HG03460 (cell line): ENCODE data around the gene RBMXL2.

ENCODE experiments used
- ATAC-seq: cut with Tn5 transposase; IDR thresholded peaks from one replicate; pipeline ENCODE4 v1.9.1; 2021; ENCODE audit not compliant: unreplicated experiment

Gene RBMXL2

DNA sequence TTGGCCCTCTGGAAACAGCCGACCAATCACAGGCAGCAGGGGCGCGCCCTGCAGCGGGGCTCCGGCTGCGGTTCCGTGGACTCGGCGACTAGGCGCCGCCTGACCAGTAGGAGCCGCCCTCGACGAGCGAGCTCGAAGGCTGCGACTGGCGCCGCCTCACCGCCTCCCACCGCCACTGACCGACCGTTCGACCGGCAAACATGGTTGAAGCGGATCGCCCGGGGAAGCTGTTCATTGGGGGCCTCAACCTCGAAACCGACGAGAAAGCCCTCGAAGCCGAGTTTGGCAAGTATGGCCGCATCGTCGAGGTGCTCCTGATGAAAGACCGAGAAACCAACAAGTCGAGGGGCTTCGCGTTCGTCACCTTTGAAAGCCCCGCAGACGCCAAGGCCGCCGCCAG lies at the start of gene RBMXL2:
RBMXL2 (plus strand) TSS at position 78 of the 400 bp plus-strand sequence; CDS start at position 201, 123 bp downstream.
- no peak for ATAC-seq

DNA sequence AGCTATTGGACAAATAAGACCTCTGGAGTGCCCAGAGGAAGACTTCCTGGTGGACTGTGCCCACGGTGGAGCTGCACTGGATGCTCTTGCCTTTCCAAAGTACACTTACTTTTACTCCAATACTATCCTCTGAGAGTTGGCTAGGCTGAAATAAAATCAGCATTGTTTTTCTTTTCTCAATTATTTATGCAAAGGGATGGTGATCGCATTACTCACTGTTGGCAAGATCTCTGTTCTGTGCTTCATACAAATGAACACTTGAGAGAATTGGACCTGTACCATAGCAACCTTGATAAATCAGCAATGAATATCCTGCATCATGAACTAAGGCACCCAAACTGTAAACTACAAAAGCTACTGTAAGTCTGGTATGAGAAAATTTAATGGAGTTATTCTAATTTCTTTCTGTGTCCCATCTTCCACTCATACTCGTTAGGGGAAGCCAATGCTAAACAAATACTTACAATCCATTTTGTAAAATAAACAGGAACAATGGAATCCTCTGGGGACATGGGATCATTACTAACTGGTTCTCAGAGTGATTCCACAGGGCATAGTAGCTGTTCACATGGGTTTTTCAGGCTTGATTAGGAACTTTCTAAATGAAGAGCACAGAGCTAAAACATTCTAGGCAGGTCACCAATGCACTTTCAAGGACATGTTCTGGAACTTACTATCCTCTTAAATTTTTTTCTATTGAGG lies 42.2 kb upstream of the RBMXL2 start:
- no peak for ATAC-seq

DNA sequence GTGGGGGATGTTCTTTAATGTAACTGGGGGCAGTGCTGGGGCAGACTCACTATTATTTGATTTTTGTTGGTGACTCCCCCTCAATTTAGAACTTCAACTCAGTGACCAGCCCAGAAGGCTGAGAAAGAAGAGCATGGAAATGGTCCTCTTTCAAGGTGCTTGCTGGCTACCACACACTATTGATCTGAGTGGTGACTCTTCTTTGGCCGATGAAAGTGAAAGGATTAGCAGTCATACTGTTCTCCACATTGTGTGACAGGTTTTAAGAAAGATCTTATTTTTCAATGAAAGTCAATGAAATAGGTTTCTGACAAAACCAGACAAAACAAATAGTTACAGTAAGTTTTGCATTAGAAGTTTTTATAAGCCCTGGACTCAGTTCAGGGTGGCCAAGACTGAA lies 38.6 kb upstream of the RBMXL2 start:
- no peak for ATAC-seq

DNA sequence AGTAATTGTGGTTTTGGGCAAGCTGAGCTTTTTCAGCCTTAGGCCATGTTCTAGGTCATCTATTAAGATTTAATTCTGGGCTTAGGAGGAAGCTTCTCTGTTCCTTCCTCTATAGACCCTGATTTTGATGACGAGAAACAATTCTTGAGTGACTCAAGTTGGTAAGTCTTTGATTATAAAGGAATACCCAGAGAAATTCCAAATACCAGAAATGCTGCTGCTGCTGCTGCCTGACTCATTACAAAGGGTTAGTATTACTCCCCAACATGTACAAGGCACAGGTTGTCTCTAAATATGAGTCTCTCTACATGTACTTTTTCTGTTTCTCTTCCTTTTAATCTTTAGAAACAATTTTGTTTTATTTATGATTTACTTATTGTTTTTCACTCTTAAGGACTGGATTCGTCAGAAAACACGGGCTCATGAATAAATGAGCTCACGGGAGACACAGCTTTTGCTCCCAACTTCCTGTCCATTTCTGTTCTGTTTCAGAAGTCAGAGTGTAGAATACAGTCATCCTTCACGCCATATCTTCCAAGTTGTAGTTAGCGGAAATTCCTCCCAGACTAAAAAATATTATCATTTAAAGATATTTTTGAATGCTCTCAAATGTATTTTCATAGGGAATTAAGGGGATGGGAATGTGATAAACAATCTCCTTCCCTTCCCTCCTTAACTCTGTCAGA lies 31.8 kb upstream of the RBMXL2 start:
- no peak for ATAC-seq

DNA sequence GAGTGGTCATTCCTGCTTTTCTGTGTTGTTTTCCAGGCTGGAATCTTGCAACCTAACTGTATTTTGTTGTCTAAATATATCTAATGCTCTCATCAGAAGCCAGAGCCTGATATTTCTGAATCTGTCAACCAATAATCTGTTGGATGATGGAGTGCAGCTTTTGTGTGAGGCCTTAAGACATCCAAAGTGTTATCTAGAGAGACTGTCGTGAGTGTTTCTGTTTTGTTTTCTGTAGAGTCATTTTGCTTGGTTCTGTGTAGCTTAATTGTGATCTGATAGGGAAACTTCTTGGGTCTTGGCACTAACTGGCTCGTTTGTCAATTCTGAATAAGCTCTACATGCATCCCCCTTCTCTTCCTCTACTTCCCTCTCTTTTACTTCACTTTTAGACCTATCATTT lies 31.2 kb upstream of the RBMXL2 start:
- ATAC-seq: no peak

DNA sequence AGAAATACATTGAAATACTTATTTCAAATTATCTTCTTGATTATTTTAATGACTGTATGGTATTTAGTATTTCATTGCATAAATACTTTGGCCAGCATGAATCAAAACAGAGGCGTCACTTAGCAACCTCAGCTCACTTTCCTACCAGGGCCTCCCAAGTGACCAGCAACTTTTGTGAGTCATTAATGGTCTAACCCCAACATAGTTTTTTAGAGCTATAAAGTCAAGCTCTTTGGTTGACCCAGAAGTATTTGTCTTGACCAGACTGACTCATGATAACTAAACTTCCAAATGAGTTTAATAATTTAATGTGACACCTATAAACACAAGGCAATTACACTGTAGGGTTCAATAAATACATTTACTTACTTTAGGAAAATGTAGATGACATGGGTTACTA lies 27.9 kb upstream of the RBMXL2 start:
- ATAC-seq: no peak

DNA sequence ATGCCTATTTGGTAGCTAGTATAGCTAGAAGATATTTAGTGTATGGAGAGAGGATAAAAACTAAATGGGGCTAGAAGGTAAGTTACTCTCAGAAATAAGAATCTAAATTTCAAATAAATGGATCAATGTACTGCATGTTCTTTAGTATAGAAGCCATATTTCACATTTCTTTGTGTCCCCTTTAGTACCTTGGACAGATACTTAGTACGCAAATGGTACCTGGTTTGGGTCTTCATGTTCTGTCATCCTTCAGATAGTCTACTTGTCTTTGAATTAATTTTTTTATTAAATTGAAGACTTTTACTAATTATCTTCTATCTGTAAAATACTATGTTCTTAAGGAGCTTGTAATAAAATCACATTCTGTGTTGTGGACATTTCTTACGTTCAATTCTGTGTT lies 26.3 kb upstream of the RBMXL2 start:
- ATAC-seq: no peak

DNA sequence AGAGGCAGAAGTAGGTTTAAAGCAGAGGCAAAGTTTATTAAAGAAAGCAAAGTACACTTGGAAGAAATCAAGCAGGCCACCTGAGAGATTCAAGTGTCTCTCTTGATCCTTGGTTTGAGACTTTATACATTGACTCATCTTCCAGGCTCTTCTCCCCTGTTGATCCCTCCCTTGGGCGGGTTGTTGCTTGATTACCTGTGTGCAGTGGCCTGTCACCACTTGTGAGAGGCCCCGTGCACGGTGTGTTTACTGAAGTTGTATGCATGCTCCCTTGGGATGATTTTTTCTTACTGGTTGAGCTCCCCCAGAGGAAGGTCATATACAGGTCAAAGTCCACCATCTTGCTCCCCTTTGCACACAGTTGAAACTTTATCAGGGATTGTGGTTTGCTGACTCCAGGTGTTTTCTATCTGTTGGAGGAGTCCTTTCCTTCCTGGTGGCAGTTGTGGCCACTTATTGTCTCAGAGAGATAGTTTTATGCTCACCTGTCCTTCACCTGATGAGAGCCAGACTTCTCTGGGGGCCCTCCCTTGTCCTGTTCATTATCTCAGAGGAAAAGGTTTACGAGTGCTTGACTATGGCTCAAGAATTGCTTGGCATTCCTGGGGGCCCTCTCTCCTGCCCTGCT lies 16.3 kb upstream of the RBMXL2 start:
- no peak for ATAC-seq

DNA sequence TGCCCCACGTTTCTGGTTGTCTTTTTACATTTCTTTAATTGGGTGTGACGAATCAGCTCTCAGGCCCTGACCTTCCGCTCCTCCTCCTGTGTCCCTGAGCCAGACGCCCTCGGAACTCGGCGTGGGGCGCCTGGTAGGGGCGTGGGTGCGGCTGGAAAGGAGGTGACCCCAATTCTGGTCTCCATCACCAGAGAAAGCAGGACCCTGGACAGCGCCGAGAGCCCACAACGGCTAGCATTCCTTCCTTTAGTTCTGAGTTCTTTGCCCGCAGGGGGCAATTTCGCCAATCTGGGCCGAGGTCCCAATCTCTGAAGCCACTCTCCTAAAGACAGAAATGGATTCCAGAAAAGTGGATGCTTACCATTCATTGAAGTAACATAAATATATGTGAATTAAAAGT lies 11.7 kb upstream of the RBMXL2 start:
- ATAC-seq: no peak

DNA sequence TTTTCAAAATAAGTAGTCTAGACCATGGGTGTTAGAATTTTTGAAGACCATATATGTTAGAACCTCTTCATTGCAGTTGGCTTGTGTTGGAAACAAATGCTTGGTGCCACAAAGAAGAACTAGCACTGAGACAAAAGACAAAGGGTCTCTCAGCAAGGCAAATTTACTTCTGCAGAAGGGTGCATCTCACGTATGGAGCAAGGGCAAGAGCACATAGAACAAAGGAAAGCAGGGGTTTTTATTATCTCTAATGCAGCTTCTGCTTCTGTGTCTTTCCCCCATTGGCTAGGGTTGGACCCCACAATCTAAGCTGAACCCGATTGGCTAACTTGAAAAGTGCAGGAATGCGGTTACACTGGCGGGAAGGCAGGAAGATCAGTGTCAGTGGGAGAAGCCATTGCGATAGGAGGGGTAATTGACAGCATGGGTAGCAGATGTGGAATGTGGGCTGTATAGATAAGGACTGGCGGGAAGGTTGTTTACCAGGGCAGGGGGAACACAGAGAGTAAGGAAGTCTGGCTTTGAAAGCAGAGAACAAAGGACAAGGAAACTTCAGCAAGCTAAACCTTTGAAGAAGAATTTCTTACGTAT lies 9.2 kb upstream of the RBMXL2 start:
- no peak for ATAC-seq

DNA sequence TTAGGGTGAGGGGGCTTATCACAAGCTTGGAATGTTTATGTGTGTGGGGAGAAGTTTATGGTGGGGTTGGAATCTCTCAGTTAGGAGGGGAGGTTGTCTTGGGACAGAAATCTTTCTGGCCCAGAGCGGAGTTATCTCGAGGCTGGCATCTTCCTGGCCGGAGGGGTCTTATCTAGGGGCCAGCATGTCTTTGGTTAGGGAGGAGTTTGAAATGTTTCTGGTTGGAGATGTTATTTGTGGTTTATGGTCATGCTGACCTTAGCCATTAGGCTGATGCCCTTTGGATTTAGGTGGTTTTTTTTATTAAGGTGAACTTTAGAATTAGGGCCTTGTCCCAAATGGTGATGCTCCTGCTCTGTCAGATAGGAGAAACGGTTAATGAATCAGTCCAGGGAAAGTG lies 7.9 kb upstream of the RBMXL2 start:
- no peak for ATAC-seq

DNA sequence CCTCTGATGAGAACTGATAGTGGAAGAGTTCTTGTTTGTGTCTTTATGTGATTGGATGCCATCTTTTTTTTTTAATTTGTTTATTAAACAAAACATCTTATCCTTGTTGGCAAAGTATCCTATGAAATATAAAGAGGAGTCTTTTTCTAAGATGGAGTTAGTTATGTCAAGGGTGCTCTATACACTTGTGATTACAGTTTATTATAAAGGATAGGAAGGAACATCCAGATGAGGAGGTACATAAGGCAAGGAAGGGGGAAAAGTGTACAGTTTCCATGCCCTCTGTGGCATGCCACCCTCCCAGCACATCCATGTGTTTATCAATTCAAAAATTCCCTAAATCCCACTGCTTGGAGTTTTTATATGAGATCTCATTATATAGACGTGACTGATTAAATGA lies 7.4 kb upstream of the RBMXL2 start:
- ATAC-seq: no peak

DNA sequence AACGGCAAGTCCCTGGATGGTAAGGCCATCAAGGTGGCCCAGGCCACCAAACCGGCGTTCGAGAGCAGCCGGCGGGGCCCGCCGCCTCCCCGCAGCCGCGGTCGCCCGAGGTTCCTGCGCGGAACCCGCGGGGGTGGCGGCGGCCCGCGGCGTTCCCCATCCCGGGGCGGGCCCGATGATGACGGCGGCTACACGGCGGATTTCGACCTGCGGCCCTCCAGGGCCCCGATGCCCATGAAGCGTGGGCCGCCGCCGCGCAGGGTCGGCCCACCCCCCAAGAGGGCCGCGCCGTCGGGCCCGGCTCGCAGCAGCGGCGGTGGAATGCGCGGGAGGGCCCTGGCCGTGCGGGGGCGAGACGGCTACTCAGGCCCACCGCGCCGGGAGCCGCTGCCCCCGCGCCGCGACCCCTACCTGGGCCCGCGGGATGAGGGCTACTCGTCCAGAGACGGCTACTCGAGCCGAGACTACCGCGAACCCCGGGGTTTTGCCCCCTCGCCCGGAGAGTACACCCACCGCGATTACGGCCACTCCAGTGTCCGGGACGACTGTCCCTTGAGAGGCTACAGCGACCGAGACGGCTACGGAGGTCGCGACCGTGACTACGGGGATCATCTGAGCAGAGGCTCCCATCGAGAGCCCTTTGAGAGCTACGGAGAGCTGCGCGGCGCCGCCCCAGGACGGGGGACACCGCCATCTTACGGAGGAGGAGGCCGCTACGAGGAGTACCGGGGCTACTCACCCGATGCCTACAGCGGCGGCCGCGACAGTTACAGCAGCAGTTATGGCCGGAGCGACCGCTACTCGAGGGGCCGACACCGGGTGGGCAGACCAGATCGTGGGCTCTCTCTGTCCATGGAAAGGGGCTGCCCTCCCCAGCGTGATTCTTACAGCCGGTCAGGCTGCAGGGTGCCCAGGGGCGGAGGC lies 792 bp downstream of the RBMXL2 start:
- ATAC-seq: no peak

DNA sequence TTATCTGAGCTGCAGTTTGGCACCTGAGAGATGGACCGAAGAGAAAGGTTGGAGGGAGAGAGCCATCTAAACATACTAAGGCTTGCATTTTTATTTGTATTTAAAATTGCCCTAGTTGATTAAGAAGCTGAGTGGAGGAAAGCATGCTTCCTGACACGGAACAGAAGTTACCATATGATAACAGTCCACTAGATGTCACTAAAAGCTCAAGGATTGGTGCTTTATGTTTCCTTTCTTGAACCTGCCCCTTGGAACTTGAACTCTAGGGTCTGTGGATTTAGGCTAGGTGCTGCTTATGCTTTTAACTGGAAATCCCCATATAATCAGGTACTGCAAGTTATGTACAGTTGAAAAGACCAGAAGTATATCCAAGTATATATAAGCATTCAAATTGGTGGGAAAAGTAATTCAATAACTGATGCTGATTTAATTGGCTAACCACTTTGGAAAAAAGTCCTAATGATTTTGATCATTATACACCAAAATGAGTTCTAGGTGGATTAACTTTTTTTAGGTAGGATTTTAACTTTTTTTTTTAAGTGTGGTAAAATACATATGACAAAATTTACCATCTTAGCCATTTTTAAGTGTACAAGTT lies 9.5 kb downstream of the RBMXL2 start:
- ATAC-seq: peak; percentile 74

DNA sequence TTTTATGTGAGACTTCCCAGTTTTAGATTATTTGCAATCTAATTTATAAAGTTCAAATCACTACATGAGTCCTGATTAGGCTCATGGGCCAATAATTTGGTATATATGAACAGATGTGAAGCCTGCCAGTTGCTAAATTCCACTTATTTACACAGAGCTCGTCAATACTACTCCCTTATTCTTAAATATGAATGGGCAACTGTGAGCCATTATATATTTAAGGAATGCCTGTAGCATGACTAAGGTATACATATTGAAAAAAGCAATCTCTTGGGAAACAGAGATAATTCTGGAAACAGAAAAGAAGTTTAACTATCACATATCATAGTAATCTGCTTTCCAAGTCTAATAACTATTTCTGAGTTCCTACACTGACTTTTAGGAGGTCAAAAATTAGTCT lies 27.0 kb downstream of the RBMXL2 start:
- ATAC-seq: no peak

DNA sequence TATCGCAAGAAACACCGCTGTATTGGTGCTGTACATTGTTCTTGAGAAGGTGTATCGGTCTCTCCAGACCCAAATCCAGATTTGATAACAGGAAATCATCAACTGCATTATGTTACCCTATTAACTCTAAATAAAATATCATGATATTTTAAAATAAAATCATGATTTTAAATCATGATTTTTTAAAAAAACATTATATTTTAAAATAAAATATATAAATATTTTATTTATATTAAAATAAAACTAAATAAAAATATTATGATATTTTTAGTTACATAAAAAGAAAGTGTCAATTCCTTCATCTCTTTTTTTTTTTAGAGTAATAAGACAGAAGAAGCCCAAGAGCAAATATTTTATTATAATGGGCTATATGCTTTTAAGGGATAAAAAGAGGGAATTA lies 27.6 kb downstream of the RBMXL2 start:
- no peak for ATAC-seq

DNA sequence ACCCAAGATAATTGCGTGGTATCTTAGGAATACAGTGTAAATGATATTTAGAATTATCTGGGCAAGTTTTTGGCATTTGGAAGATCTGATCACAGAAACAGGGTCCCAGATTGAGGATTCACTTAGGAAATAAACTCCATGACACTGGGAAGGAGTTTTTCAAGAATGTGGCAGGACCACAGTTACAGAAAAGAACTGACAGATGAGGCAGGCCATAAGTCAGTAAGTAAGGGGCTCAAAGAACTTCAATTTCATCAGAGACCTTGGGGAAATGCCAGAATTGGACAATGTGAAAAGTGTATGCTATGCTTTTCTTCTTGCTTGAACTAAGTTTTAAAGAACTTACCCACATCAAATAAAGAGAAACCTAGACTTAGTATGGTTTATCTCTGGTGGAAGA lies 49.3 kb downstream of the RBMXL2 start:
- ATAC-seq: no peak
